ELR (cell line): ENCODE data around the gene APBB1.

Experiments used
- DNase-seq: peaks from one replicate; pipeline ENCODE4 v3.0.0-alpha.2; 2015; ENCODE audit warnings: low read depth

The APBB1 gene

GRCh38 chr11:6419009-6419631 is at the start of gene APBB1:
Gene APBB1 (minus strand): TSS chr11:6419094. CDS start chr11:6411347, 7,747 bp downstream.
- DNase-seq: peak; percentile 69

GRCh38 chr11:6459099-6459450 is 40.2 kb upstream of the APBB1 start:
- no peak for DNase-seq

GRCh38 chr11:6458352-6459098 is 39.6 kb upstream of the APBB1 start:
- DNase-seq: no peak

DNA sequence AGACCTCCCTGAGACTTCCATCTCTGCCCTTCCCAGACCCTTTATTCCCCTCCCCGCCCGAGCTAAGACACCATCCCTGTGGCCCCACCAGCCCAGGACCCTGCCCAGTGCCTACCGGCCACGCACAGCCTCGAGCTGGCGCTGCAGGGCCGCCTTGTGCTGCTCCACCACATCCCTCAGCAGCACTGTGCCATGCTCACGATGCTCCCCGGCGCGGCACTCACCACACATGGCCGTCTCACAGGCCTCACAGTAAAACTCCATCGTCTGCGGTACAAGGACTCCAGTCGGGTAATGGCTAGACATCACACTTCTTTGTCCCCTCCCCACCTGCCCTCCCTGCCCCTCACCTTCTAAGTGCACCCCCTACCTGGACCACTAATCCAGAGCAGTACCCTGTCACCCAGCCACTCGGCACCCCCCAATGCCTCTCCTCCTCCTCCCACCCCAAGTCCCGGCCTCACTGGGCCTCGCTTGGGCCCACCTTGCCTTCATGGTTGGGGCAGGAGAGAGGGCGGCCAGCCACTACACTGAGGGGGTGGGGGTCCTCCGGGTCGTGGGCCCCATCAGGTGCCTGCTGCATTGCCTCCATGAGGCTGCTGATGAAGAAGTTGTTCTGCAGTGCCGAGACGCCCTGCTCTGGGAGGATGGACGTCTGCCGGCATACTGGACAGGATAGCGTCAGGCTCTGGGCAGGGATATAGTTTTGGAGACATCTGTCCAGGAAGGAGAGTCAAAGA is 38.9 kb upstream of the APBB1 start:
- no peak for DNase-seq

- DNase-seq: no peak
These were observed 37.6 kb upstream of the APBB1 start for GRCh38 chr11:6456361-6457073.

GRCh38 chr11:6455070-6455469 is 36.2 kb upstream of the APBB1 start:
- DNase-seq: no peak

GRCh38 chr11:6453152-6453551 is 34.3 kb upstream of the APBB1 start:
- no peak for DNase-seq

GRCh38 chr11:6452219-6452618 is 33.3 kb upstream of the APBB1 start:
- no peak for DNase-seq

- DNase-seq: no peak
These were observed 29.7 kb upstream of the APBB1 start for GRCh38 chr11:6448574-6448973.

DNA sequence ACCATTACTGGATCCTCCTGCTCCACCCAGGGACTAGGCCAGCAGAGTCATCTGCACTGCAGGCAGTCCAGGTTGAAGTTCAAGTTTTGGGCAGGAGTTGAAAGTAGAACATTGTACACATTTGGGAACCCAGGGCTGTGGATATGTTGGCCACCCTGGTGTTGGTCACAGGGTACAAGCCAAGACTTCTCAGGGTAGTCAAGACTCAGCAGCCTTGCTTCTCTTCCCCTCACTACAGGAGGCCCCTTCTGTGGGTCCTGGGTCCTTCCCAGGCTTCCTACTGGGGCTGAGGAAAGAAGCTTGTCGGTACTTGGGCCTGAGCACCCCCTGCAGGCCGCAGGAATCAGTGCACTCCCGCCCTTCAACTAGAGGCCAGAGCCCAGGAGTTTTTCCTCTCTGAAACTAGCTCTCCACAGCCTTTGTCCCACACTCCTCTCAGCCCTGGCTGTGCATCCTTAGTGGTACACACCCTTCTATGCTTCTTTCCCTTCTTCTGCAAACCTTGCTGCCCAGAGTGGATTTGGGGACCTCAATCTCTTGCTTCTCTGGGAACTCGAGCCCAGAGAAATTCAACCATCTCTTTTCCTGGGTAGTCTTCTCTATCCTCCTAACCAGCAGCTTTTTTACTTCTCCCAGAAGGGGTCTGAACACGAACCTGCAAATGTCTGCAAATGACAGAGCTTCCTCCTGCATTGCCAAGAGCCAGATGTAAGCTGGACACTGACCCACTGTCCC is 24.5 kb upstream of the APBB1 start:
- peak; percentile 62 for DNase-seq

- no peak for DNase-seq
These were observed 23.5 kb upstream of the APBB1 start for GRCh38 chr11:6442441-6442840.

DNA sequence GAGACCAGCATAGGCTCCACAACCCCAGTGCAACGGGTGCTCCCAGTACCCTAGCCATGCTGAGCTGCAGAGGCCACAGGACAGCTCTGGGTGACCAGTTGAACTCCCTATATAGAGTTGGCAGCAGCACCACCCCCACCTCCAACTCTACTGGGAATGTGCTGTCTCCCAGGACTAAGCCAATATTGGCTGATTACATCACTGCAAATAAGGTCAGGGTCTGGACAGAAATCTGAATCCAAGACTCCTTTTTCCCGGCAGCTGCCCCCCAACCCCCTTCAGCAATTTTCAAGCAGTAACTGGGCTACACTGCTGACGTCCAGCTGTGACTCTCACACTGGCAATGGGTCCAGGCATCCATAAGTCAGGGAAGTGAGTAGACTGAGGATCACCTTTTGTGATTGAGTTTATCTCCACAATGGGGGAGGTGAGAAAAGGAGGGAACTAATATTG is 22.0 kb upstream of the APBB1 start, which contains the start of gene HPX:
Gene HPX, minus strand, starts transcription at position 82 of the 453 bp plus-strand sequence. Its CDS starts 24 bp downstream, at position 58.
- no peak for DNase-seq

GRCh38 chr11:6438979-6439571 is 20.2 kb upstream of the APBB1 start:
- DNase-seq: peak; percentile 70

DNA sequence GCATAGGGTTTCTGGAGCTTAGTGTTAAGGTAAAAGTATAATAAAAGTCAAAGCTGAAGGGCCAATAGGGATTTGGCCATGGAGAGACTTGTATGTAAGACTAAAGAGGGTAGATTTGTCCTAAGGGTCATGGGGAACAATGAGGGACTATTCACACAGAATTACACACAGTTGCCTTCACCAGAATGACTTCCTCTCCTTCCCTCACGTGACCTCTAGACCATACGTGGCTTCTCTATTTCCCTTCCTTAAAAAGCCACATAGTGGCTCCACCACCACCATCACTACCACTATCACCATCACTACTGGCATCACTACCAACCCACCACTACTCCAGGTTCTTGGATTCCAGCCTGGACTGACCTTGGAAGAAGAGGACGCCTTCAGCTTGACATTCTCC is 19.1 kb upstream of the APBB1 start:
- no peak for DNase-seq

- DNase-seq: no peak
These were observed 18.5 kb upstream of the APBB1 start for GRCh38 chr11:6437423-6437822.

GRCh38 chr11:6433998-6434660 is 15.2 kb upstream of the APBB1 start:
- DNase-seq: no peak

GRCh38 chr11:6431861-6432260 is 13.0 kb upstream of the APBB1 start:
- DNase-seq: peak; percentile 94

DNA sequence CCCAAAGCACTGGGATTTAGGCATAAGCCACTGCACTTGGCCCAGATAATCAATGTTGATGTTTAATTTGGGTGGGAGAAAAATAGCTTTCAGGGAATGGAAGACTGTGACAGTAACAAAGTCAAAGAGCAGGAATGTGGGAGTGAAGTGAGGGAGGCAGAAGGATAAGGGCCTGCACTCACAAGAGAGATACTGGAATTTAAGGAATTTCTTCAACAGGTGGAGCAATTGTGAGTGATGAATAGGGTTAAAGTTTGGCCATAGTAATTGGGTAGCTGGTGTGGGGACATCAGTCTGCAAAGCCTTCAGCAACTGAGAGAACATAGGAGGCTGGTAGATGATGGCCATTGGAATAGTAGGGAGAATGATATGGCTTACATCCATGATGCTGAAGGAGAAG is 8.6 kb upstream of the APBB1 start:
- no peak for DNase-seq

GRCh38 chr11:6420677-6421076 is 1.8 kb upstream of the APBB1 start:
- DNase-seq: no peak

- peak; percentile 2 for DNase-seq
These were observed 311 bp downstream of the APBB1 start for GRCh38 chr11:6418557-6419008.
